AG10803 (cell line): Measurements from ENCODE around the gene UTP3.
"Not testable (repeated sequence)": the region's sequence is repeated elsewhere in the genome, so short reads cannot be mapped to it uniquely, and the experiment has no call there.

Experiments
- DNase-seq: peaks from one replicate; pipeline ENCODE4 v3.0.0; 2010; ENCODE audit warnings: low read depth
- H3K4me3 ChIP-seq: 2 replicates; pipeline ENCODE4 v1.5.1; 2011; ENCODE audit warnings: mild to moderate bottlenecking, low read length, control low read depth
- TF ChIP-seq, protein P1 (sequence below): conservative IDR thresholded peaks from 2 replicates; pipeline ENCODE4 v1.5.1; 2011; ENCODE audit warnings: mild to moderate bottlenecking, low read length, control low read depth, inconsistent platforms

The UTP3 gene

DNA sequence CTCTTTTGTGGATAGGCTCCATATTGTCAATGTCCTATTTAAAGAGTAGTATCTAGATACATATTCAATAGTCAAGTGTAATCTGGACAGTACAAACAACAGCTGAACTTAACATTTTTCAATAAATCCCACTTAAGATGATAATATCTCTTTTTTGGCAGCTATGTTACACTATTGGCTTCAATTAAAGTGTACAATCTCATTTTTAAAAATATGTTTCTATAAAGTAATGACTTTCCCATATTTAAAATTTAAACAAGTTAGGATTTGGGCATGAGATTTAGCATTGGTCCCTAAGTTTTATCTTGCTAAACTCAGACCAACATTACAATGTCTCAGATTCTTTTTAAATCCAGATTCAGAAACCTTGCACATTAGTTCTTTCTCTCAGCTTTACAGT is 14.1 kb upstream of the UTP3 start:
- H3K4me3 ChIP-seq, result no peak overlapping the region
- TF ChIP-seq, protein P1, sequence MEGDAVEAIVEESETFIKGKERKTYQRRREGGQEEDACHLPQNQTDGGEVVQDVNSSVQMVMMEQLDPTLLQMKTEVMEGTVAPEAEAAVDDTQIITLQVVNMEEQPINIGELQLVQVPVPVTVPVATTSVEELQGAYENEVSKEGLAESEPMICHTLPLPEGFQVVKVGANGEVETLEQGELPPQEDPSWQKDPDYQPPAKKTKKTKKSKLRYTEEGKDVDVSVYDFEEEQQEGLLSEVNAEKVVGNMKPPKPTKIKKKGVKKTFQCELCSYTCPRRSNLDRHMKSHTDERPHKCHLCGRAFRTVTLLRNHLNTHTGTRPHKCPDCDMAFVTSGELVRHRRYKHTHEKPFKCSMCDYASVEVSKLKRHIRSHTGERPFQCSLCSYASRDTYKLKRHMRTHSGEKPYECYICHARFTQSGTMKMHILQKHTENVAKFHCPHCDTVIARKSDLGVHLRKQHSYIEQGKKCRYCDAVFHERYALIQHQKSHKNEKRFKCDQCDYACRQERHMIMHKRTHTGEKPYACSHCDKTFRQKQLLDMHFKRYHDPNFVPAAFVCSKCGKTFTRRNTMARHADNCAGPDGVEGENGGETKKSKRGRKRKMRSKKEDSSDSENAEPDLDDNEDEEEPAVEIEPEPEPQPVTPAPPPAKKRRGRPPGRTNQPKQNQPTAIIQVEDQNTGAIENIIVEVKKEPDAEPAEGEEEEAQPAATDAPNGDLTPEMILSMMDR, result no peak
- DNase-seq, result no peak

DNA sequence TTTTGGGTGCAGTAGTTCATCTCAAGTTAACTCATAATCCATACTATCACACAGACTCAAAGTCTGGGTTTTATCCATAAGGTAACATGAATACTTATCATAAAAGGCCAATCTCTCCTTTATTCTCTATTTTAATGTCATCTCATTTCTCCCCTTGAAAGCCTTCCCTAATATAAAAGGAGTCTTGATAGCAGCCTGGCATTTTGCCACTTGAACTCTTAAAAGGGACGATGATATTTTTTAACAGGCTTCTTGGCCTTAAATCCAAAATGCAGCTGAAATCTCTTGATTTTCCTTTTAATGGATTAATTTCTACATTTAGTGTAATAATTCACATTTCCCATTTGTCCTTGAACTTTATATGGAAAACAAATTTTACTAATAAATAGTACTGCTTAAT is 13.6 kb upstream of the UTP3 start:
- no peak overlapping the region for H3K4me3 ChIP-seq
- DNase-seq, result no peak
- TF ChIP-seq, protein P1, result no peak

DNA sequence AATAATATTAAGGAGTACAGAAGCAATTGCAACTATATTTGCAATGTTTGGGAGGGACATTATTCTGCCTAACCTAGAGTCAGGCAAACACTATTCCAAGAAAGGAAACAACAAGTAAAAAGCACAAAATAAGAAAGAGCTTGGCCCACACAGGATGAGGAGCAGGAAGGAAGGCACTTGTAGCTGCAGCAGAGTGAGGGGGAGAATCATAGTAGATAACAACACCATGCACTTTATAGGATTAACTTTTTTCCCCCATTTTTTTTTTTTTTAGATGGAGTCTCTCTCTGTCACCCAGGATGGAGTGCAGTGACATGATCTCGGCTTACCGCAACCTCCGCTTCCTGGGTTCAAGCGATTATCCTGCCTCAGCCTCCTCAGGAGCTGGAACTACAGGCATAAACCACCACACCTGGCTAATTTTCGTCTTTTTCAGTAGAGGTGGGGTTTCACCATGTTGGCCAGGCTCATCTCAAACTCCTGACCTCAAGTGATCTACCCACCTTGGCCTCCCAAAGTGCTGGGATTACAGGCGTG is 11.7 kb upstream of the UTP3 start:
- TF ChIP-seq, protein P1, result no peak
- DNase-seq, result no peak
- H3K4me3 ChIP-seq, result no peak overlapping the region

DNA sequence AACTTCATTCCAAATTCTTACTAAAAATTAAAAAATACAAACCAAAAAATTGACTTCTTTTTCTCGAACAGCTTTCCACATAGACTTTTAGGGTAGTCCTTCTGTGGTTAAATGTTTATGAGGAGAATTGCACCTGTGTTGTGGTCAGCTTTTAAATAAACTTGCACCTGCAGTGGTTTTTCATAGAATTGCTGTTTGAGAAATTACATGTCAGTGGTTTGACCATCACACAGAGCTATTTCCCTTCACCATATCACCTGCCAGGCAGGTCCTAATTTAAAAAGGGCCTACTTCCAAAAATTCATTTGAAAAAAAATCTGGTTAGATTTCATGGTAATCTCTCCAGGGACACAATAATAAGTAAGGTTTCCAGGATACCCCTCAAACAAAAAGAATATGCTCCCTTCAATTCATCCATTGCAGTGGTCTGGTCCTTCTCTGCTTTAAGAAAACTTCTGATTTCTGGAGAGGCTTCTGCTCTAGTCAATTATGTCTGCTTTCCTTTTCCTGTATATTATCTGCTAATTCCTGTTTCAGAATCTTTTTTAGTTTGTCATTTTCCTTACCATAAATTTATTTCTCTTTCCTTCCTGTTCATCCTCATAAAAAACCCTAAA is 9.8 kb upstream of the UTP3 start:
- TF ChIP-seq, protein P1, result no peak
- DNase-seq, result no peak
- H3K4me3 ChIP-seq, result no peak overlapping the region

DNA sequence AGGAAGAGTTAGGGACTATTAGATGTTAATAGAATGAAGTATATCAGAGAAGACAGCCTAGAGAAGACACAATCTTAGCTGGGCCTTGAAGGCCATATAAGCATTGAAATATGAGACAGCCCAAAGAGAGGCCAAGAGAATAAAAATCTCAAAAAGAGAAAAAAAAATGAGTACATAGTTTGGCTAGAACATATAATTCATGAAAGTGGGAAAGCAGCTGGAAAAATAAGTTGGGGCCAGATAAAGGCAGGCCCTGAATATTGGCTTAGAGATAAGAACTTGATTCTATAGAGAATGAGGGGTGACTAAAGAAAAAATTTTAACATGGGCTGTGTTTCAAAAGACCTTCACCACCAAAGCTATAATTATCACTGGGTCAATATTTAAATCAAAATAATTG is 7.4 kb upstream of the UTP3 start:
- no peak overlapping the region for H3K4me3 ChIP-seq
- no peak for DNase-seq
- TF ChIP-seq, protein P1, result no peak

DNA sequence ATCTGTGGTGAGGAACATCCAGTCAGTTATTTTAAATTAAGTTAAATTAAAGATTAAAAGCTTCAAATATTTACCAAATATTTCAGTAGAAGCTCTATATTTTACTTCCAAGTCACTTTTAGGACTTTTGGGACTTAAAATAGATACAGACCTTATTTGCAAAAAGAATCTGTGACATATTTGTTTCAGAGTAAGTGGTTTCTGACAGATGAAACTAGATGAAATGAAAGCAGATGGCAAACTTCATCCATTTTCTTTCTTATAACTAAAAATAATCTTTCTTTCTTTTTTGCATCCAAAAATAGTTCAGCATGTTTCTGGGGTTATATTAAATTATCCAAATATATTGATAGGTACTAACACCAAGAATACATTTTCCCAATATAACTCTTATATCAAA is 6.6 kb upstream of the UTP3 start:
- TF ChIP-seq, protein P1, result no peak
- DNase-seq, result no peak
- H3K4me3 ChIP-seq, result no peak overlapping the region

DNA sequence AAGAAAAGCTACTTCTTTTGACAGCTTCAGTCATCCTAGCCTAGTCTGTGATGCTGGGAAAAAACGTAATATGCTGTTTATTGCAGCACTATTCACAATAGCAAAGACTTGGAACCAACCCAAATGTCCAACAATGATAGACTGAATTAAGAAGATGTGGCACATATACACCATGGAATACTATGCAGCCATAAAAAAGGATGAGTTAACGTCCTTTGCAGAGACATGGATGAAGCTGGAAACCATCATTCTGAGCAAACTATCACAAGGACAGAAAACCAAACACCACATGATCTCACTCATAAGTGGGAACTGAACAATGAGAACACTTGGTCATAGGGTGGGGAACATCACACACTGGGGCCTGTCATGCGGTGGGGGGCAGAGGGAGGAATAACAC is 6.2 kb upstream of the UTP3 start:
- not testable (repeated sequence) for DNase-seq, H3K4me3 ChIP-seq
